ENCODE measurements around the gene TGFBI. TPM values are rescaled to one million over a fixed set of nuclear protein-coding genes. Genes with fewer than 3 reads are reported as not detected.

TGFBI gene
- total and polyA plus RNA-seq, 12 donors: 29.6 to 137 (median 50.4) TPM

DNA sequence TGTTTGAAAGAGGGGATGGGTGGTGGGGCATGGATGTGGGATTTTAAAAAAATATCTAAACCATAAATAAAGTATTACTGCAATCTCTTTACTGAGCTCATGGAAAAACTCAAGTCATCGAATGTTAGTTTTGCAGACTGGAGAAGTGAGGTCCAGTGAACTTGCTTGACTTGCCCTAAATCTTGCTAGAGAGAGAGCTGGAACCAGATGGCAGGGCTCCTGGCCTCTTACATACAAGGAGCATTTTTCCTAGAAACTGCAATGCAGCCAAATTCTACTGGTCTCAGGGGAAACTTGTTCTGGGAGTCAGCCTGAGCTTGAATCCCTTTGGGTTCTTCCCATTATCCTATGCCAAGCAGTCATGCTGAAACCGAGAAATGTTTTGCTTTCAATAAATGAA lies 2.9 kb upstream of the TGFBI start:
- Histone ChIP-seq H3K4me1 (peaks cover 6 to 81% (median 51%) of the 10 kb centered on the region in 9 donors), H3K4me3 (no peak overlapping the region), H3K27me3 (peaks cover 0 to 9% (median 0%) of the 10 kb centered on the region in 7 donors), H3K27ac (peak overlapping the region in 7 of 10 donors; percentile 14 to 79 (median 51)), H3K36me3 (no peaks in the 10 kb centered on the region), H3K9me3 (no peaks in the 10 kb centered on the region)
- intact Hi-C loops (cut with DNase I): loop anchor here in 1 of 10 donors (10.0 kb wide), 1 partner anchor 51 kb away; no protein-coding TSS in a partner anchor
- 63 to 69% methylated on average over 2 of the region's 2 CpGs for WGBS, 2 donors
- TF ChIP-seq, protein P1, sequence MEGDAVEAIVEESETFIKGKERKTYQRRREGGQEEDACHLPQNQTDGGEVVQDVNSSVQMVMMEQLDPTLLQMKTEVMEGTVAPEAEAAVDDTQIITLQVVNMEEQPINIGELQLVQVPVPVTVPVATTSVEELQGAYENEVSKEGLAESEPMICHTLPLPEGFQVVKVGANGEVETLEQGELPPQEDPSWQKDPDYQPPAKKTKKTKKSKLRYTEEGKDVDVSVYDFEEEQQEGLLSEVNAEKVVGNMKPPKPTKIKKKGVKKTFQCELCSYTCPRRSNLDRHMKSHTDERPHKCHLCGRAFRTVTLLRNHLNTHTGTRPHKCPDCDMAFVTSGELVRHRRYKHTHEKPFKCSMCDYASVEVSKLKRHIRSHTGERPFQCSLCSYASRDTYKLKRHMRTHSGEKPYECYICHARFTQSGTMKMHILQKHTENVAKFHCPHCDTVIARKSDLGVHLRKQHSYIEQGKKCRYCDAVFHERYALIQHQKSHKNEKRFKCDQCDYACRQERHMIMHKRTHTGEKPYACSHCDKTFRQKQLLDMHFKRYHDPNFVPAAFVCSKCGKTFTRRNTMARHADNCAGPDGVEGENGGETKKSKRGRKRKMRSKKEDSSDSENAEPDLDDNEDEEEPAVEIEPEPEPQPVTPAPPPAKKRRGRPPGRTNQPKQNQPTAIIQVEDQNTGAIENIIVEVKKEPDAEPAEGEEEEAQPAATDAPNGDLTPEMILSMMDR (IDR thresholded peaks at IDR 0.05): no peak
- peak in 1 of 2 donors; percentile 77 for DNase-seq
- peak in 7 of 8 donors; percentile 18 to 50 (median 37) for ATAC-seq

DNA sequence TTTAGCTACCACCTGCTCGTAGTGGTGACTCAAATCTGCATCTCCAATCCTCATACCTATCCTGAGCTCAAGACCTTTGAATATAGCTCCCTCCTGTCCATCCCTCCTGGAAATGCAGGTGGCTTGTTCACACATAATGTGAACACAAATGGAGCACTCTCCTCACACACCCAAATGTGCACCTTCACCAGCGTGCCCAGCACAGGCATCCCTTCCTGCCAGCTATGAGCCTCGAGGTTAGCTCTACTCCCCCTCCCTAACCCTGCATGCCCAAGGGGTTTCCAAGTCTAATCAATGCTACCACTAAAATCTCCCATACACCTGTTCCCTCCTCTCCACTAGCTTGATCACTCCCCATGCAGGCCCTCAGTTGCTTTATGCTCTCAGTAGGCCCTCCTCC lies 2.2 kb upstream of the TGFBI start:
- DNase-seq (no peak), ATAC-seq (no peak)
- Histone ChIP-seq H3K9me3 (no peaks in the 10 kb centered on the region), H3K27me3 (peaks cover 0 to 9% (median 0%) of the 10 kb centered on the region in 7 donors), H3K27ac (peak overlapping the region in 3 of 10 donors; percentile 0 to 51 (median 50)), H3K4me3 (no peak overlapping the region), H3K4me1 (peaks cover 6 to 81% (median 58%) of the 10 kb centered on the region in 9 donors), H3K36me3 (peaks cover 0 to 1% (median 0%) of the 10 kb centered on the region in 9 donors)
- 94% methylated on average over 3 of the region's 3 CpGs for WGBS, 2 donors
- TF ChIP-seq, protein P1 (IDR thresholded peaks at IDR 0.05): no peak
- intact Hi-C loops (cut with DNase I): loop anchor here in 1 of 10 donors (10.0 kb wide), 1 partner anchor 52 kb away; no protein-coding TSS in a partner anchor

DNA sequence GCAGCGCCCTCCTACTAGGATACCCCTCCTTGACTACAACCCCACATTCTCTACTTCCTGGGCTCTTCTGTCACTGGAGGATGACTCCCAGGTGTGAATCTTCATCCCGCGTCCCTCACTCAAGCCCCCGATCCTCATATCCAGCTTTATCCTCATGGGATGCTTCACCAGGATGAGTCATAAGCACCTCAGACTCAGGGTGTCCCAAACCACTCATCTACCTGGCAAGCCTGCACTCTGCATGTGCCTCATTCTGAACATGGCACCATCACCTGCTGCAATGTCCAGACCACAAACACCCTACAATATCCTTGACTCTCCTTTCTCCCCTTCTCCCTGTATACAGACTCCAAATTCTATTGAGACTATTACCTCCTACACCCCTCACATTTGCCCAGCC lies 1.5 kb upstream of the TGFBI start:
- ATAC-seq (no peak), DNase-seq (no peak)
- TF ChIP-seq, protein P1 (IDR thresholded peaks at IDR 0.05): no peak
- H3K4me1 ChIP-seq: peaks cover 6 to 86% (median 65%) of the 10 kb centered on the region in 9 donors
- no peaks in the 10 kb centered on the region for H3K9me3 ChIP-seq
- H3K4me3 ChIP-seq: no peak overlapping the region
- H3K36me3 ChIP-seq: peaks cover 0 to 2% (median 0%) of the 10 kb centered on the region in 9 donors
- H3K27me3 ChIP-seq: peaks cover 0 to 9% (median 0%) of the 10 kb centered on the region in 7 donors
- 88 to 89% methylated on average over 4 of the region's 4 CpGs for WGBS, 2 donors
- peak overlapping the region in 2 of 10 donors; percentile 0 to 51 for H3K27ac ChIP-seq
- intact Hi-C loops (cut with DNase I): loop anchor here in 1 of 10 donors (10.0 kb wide), 1 partner anchor 53 kb away; no protein-coding TSS in a partner anchor

DNA sequence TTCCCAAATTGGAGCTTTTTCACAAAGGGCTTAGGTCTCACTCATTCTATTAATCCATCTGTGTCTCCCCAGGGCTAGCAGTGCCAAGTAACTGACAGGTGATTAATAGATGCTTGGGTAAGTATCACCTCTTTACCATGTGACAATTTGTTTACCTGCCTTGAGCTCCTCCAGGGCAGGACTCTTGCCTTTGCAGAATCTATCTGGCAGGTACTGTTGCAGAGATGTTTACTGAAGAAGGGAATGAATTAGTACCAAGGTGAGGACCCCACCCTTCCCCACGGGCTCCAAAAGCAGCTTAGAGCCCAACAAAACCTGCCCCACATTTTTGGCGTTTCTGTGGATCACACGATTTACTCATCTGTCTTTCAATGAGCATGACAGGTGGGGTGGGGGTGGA lies 698 bp upstream of the TGFBI start:
- peaks cover 0 to 9% (median 0%) of the 10 kb centered on the region in 7 donors for H3K27me3 ChIP-seq
- no peaks in the 10 kb centered on the region for H3K9me3 ChIP-seq
- WGBS, 2 donors: 66 to 69% methylated on average over 3 of the region's 3 CpGs
- no peak for DNase-seq
- TF ChIP-seq, protein P1 (IDR thresholded peaks at IDR 0.05): no peak
- H3K27ac ChIP-seq: peak overlapping the region in 8 of 10 donors; percentile 63 to 93 (median 83)
- ATAC-seq: no peak
- H3K4me3 ChIP-seq: peak overlapping the region in 2 of 10 donors; percentile 72 to 81
- intact Hi-C loops (cut with DNase I): loop anchor here in 1 of 10 donors (10.0 kb wide), 1 partner anchor 53 kb away; no protein-coding TSS in a partner anchor
- H3K4me1 ChIP-seq: peaks cover 6 to 92% (median 73%) of the 10 kb centered on the region in 9 donors
- peaks cover 0 to 7% (median 0%) of the 10 kb centered on the region in 9 donors for H3K36me3 ChIP-seq
